Measurements from ENCODE around the gene HMX3. TPM values are rescaled to one million over a fixed set of nuclear protein-coding genes. Genes with fewer than 3 reads are reported as not detected.

HMX3 gene
- total and polyA plus RNA-seq, 2 experiments from 2014 or later, result 0.35 TPM; not detected in 1

GRCh38 chr10:123096452-123096851 is 39.3 kb upstream of the HMX3 start:
- Histone ChIP-seq H3K9me2 (ENCODE audit: insufficient read depth) (0 out of 2 replicates have a peak, but pooled peaks cover 2% of the 10 kb centered on the region), H3K36me3 (ENCODE audit: insufficient read depth) (no peaks in the 10 kb centered on the region), H3K27ac (ENCODE audit: low read depth) (no peak overlapping the region), H2AFZ (no peak overlapping the region), H4K20me1 (replicated peaks; ENCODE audit: insufficient read depth) (no peaks in the 10 kb centered on the region), H3K4me1 (ENCODE audit: insufficient read depth) (no peaks in the 10 kb centered on the region), H3K27me3 (ENCODE audit: insufficient read depth) (no peaks in the 10 kb centered on the region), H3K4me3 (no peak overlapping the region), H3K79me2 (replicated peaks; ENCODE audit: insufficient read depth) (no peaks in the 10 kb centered on the region), H3K4me2 (no peak overlapping the region), H3F3A (replicated peaks; ENCODE audit: low read depth) (no peaks in the 10 kb centered on the region)
- no peak for ATAC-seq
- Mint-ChIP-seq H3K27me3 (ENCODE audit: insufficient read depth, low read depth, poor library complexity) (peaks cover 8% of the 10 kb centered on the region), H3K27ac (no peak overlapping the region), H3K4me3 (no peak overlapping the region), H3K36me3 (ENCODE audit: low read depth) (no peaks in the 10 kb centered on the region), H3K9me3 (no peaks in the 10 kb centered on the region; the same call in 2 of the 3 replicates), H3K4me1 (peaks cover 5% of the 10 kb centered on the region; the same call in 2 of the 3 replicates)
- TF ChIP-seq CREB1 (CRISPR knock-in tag; IDR thresholded peaks at IDR 0.05; ENCODE audit: low read depth), result no peak
- TF ChIP-seq, protein P1, sequence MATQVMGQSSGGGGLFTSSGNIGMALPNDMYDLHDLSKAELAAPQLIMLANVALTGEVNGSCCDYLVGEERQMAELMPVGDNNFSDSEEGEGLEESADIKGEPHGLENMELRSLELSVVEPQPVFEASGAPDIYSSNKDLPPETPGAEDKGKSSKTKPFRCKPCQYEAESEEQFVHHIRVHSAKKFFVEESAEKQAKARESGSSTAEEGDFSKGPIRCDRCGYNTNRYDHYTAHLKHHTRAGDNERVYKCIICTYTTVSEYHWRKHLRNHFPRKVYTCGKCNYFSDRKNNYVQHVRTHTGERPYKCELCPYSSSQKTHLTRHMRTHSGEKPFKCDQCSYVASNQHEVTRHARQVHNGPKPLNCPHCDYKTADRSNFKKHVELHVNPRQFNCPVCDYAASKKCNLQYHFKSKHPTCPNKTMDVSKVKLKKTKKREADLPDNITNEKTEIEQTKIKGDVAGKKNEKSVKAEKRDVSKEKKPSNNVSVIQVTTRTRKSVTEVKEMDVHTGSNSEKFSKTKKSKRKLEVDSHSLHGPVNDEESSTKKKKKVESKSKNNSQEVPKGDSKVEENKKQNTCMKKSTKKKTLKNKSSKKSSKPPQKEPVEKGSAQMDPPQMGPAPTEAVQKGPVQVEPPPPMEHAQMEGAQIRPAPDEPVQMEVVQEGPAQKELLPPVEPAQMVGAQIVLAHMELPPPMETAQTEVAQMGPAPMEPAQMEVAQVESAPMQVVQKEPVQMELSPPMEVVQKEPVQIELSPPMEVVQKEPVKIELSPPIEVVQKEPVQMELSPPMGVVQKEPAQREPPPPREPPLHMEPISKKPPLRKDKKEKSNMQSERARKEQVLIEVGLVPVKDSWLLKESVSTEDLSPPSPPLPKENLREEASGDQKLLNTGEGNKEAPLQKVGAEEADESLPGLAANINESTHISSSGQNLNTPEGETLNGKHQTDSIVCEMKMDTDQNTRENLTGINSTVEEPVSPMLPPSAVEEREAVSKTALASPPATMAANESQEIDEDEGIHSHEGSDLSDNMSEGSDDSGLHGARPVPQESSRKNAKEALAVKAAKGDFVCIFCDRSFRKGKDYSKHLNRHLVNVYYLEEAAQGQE (IDR thresholded peaks at IDR 0.05; ENCODE audit: unreplicated experiment), result no peak
- TF ChIP-seq POLR2AphosphoS5 (IDR thresholded peaks at IDR 0.05; ENCODE audit: low read depth), result no peak
- no peak for TF ChIP-seq CTCF (conservative IDR thresholded peaks at IDR 0.05; ENCODE audit: low read depth in 2 of 2)
- TF ChIP-seq NANOG (IDR thresholded peaks at IDR 0.05; ENCODE audit: borderline replicate concordance), result no peak
- no peak for TF ChIP-seq ETS1 (IDR thresholded peaks at IDR 0.05)
- TF ChIP-seq ZNF462 (CRISPR knock-in tag; IDR thresholded peaks at IDR 0.05), result no peak
- no peak for DNase-seq (ENCODE audit: low spot score)

All from GM23338 (cell line).